Sigmoid colon (tissue), 7 donors: ENCODE results near the gene PRKCB. TPM values are rescaled to one million over a fixed set of nuclear protein-coding genes. Genes with fewer than 3 reads are reported as not detected.

ENCODE experiments used
- DNase-seq: peaks from one replicate; pipeline ENCODE4 v3.0.0-alpha.2; 2019
- H3K27ac ChIP-seq, 4 donors: fragments of 200-600 bp; sonication (generic); one replicate each; pipeline ENCODE4 v1.5.1; 2016 to 2019; ENCODE audit warnings: mild to moderate bottlenecking in 1 of 4
- H3K27me3 ChIP-seq, 3 donors: fragments of 200-600 bp; sonication (generic); one replicate each; pipeline ENCODE4 v1.5.1; 2019; ENCODE audit warnings: mild to moderate bottlenecking in 1 of 3
- H3K36me3 ChIP-seq, 4 donors: fragments of 200-600 bp; sonication (generic); one replicate each; pipeline ENCODE4 v1.5.1; 2016 to 2019
- H3K4me1 ChIP-seq, 4 donors: fragments of 200-600 bp; sonication (generic); one replicate each; pipeline ENCODE4 v1.5.1; 2017 to 2019
- H3K4me3 ChIP-seq, 4 donors: fragments of 200-600 bp; sonication (generic); one replicate each; pipeline ENCODE4 v1.5.1; 2017 to 2019; ENCODE audit warnings: mild to moderate bottlenecking in 2 of 4, moderate library complexity in 1 of 4
- H3K9me3 ChIP-seq, 4 donors: fragments of 200-600 bp in 3 of 4; sonication (generic) in 3 of 4; one replicate each; pipeline versions ENCODE4 v1.5.1 to v1.6.1; 2013 to 2019
- EP300 ChIP-seq, 4 donors: sonication (generic); formaldehyde crosslinking; IDR thresholded peaks; one replicate each; pipeline ENCODE4 v1.6.1; 2017; ENCODE audit warnings: antibody characterized with exemption in 4 of 4
- POLR2A ChIP-seq, 2 donors: fragments of 450-650 bp; IDR thresholded peaks; one replicate each; pipeline ENCODE4 v1.6.1; 2016; ENCODE audit warnings: antibody characterized with exemption in 2 of 2, mild to moderate bottlenecking in 2 of 2, moderate library complexity in 2 of 2
- POLR2AphosphoS5 ChIP-seq, 4 donors: sonication (generic); formaldehyde crosslinking; IDR thresholded peaks; one replicate each; pipeline ENCODE4 v1.6.1; 2017; ENCODE audit warnings: antibody characterized with exemption in 4 of 4
- WGBS, 2 donors: extraction: QIAGEN DNeasy Blood & Tissue Kit; methylation state at CpG; one replicate each; pipeline ENCODE4 v1.1.7; 2013; 5-methylcytosine and 5-hydroxymethylcytosine counted together
- intact Hi-C: fragments of 100-400 bp; cut with DNase I; formaldehyde crosslinking; loops from one replicate; pipeline ENCODE4 v1.15.1; 2023
- polyA plus RNA-seq, 3 donors: library from polyadenylated mRNA; stranded (reverse); fragments of 200-250 nt; gene quantifications; one replicate each; pipeline ENCODE4 v1.2.3, GENCODE V29; 2013
- total RNA-seq, 4 donors: library from RNA; depleted of rRNA; stranded (reverse); fragments of >200 nt; gene quantifications; one replicate each; pipeline ENCODE4 v1.1.0, GENCODE V29; 2016
- TF ChIP-seq, protein P1 (sequence below), 4 experiments: fragments of 450-650 bp in 3 of 4; fragments of 200-600 bp in 1 of 4; IDR thresholded peaks; one replicate each; pipeline ENCODE4 v1.5.1; 2016 to 2019; ENCODE audit warnings: antibody characterized with exemption in 4 of 4, mild to moderate bottlenecking in 3 of 4, moderate library complexity in 2 of 4
- donor health status: healthy with polysubstance abuse.
- donor health status: Bipolar disorder and iron deficiency.
- donor health status: healthy.

Gene PRKCB
- total and polyA plus RNA-seq, 7 donors: 3.0 to 43.8 (median 21.4) TPM

DNA sequence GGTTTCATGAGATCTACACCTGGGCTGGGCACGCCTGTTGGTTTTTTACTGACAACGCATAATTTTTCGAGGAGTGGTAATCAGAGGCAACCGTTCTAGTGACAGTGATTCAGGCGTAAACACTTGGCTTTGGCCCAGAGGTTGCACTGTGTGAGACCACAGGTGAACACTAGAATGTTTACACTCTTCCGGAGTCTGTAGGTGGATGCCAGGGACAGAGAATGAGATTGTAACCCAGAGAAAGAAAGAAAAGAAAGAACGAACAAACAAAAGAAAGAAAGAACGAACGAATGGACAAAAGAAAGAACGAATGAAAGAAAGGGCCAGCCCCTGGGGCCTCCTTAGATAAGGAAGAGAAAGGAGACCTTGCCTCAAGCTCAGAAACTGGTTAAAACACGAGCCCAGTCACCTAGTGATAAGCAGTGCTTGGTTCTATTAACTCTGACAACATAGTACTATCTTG lies 113.2 kb downstream of the PRKCB start:
- intact Hi-C loops: no loop called here
- 17 to 39% methylated on average over 11 of the region's 11 CpGs for WGBS, 2 donors
- TF ChIP-seq, protein P1, sequence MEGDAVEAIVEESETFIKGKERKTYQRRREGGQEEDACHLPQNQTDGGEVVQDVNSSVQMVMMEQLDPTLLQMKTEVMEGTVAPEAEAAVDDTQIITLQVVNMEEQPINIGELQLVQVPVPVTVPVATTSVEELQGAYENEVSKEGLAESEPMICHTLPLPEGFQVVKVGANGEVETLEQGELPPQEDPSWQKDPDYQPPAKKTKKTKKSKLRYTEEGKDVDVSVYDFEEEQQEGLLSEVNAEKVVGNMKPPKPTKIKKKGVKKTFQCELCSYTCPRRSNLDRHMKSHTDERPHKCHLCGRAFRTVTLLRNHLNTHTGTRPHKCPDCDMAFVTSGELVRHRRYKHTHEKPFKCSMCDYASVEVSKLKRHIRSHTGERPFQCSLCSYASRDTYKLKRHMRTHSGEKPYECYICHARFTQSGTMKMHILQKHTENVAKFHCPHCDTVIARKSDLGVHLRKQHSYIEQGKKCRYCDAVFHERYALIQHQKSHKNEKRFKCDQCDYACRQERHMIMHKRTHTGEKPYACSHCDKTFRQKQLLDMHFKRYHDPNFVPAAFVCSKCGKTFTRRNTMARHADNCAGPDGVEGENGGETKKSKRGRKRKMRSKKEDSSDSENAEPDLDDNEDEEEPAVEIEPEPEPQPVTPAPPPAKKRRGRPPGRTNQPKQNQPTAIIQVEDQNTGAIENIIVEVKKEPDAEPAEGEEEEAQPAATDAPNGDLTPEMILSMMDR (IDR thresholded peaks at IDR 0.05): no peak
- no peak for TF ChIP-seq EP300 (IDR thresholded peaks at IDR 0.05)
- no peak for TF ChIP-seq POLR2AphosphoS5 (IDR thresholded peaks at IDR 0.05)
- TF ChIP-seq POLR2A (IDR thresholded peaks at IDR 0.05): no peak
- Histone ChIP-seq H3K27ac (no peak overlapping the region), H3K9me3 (no peaks in the 10 kb centered on the region), H3K4me1 (peaks cover 0 to 48% (median 39%) of the 10 kb centered on the region in 4 donors), H3K27me3 (no peaks in the 10 kb centered on the region), H3K4me3 (no peak overlapping the region), H3K36me3 (no peaks in the 10 kb centered on the region)
- DNase-seq: no peak

DNA sequence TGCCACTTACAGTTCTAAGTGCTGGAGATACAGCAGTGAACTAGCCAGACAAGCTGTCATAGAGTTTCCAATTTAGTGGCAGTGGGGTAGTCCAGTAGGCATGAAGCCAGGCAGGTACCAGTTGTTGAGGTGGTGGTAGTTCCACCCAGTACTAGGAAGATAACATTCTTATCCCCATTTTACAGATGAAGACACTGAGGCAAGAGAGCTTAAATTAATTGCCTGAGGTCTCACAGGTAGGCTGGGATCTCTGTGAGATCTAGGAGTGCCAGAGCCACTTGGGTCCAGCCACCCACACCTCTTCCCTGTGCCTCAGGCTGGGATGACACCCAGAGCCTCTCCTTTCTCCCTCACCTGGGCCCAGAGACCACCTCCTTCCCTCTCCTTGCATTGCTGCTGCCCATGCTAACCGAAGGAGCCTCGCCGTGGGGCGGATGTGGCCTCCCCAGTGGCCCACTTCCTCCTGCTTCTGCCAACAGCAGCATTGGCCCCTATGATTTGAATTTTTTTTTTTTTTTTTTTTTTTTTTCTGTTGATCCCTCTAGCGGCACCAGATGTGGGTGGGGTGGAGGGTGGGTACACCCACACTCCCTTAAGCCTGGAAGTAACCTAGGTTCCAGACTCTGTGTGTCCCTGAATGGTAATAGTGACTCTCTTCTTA lies 114.0 kb downstream of the PRKCB start:
- H3K9me3 ChIP-seq: no peaks in the 10 kb centered on the region
- H3K36me3 ChIP-seq: no peaks in the 10 kb centered on the region
- no peak for TF ChIP-seq POLR2AphosphoS5 (IDR thresholded peaks at IDR 0.05)
- TF ChIP-seq, protein P1 (IDR thresholded peaks at IDR 0.05): no peak
- no peak for TF ChIP-seq EP300 (IDR thresholded peaks at IDR 0.05)
- TF ChIP-seq POLR2A (IDR thresholded peaks at IDR 0.05): no peak
- intact Hi-C loops: loop anchor here (5.0 kb wide), 1 partner anchor 92 kb away; no protein-coding TSS in a partner anchor
- H3K4me1 ChIP-seq: peaks cover 0 to 41% (median 32%) of the 10 kb centered on the region in 4 donors
- no peak for DNase-seq
- 35 to 82% methylated on average over 5 of the region's 5 CpGs for WGBS, 2 donors
- H3K27me3 ChIP-seq: no peaks in the 10 kb centered on the region
- H3K27ac ChIP-seq: no peak overlapping the region
- H3K4me3 ChIP-seq: no peak overlapping the region

DNA sequence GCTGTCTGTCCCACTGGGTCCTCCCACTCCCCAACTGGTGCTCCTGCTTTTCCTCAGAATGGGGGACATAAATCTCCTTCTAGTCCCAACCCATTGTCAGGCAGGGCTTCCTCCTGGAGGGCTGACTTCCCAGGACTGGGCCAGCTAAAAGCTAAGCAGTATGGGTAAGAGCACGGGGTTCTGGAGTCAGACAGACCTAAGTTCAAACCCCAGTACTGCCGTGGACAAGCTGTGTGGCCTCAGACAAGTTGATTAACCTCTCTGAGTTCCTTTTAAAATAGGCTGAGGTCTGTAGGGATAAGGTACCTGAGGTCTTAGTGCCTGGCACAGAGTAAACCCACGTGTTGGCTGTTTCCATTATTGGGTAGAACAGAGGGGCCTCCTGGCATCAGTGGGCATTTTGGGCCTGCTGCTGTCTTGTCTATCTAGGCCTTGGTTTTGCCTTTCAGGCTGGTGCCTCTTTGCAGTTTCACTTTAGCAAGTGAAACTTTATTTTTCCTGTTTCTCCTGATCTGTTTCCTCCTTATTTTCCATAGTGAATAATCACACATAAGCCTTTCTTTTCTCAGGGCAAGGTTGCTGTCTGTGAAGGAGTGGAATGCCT lies 114.6 kb downstream of the PRKCB start:
- peak overlapping the region in 2 of 4 donors; percentile 11 to 71 for H3K27ac ChIP-seq
- H3K9me3 ChIP-seq: no peaks in the 10 kb centered on the region
- H3K27me3 ChIP-seq: no peaks in the 10 kb centered on the region
- H3K4me3 ChIP-seq: no peak overlapping the region
- H3K36me3 ChIP-seq: no peaks in the 10 kb centered on the region
- H3K4me1 ChIP-seq: peaks cover 0 to 36% (median 30%) of the 10 kb centered on the region in 4 donors
- TF ChIP-seq POLR2AphosphoS5 (IDR thresholded peaks at IDR 0.05) (no peak), POLR2A (IDR thresholded peaks at IDR 0.05) (no peak), EP300 (IDR thresholded peaks at IDR 0.05) (no peak)
- TF ChIP-seq, protein P1 (IDR thresholded peaks at IDR 0.05): no peak
- WGBS, 2 donors: 47 to 66% methylated on average over 3 of the region's 3 CpGs
- no peak for DNase-seq
- intact Hi-C loops: loop anchor here (5.0 kb wide), 1 partner anchor 93 kb away; no protein-coding TSS in a partner anchor

DNA sequence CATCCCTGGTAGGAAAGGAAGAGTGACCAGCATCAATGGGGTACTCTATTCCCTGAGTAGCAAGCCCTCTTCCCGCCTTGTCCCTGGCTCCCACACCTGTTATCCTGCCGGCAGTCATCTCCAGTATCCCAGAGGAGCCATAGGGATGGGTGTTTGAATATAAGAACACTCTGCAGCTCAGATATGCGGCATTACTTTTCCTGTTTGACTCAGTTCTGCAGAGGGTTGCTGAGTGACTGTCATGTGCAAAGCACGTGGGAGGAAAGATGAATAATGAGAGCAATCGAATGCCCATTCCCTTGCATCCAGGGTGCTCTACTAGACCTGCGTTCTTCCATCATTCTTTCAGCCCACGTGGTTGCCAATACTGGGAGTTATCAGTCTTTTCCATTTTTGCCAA lies 115.1 kb downstream of the PRKCB start:
- no peak for TF ChIP-seq POLR2A (IDR thresholded peaks at IDR 0.05)
- TF ChIP-seq POLR2AphosphoS5 (IDR thresholded peaks at IDR 0.05): no peak
- TF ChIP-seq, protein P1 (IDR thresholded peaks at IDR 0.05): no peak
- TF ChIP-seq EP300 (IDR thresholded peaks at IDR 0.05): no peak
- intact Hi-C loops: loop anchor here (5.0 kb wide), 1 partner anchor 94 kb away; no protein-coding TSS in a partner anchor
- H3K4me3 ChIP-seq: no peak overlapping the region
- no peaks in the 10 kb centered on the region for H3K27me3 ChIP-seq
- no peaks in the 10 kb centered on the region for H3K9me3 ChIP-seq
- H3K27ac ChIP-seq: peak overlapping the region in 2 of 4 donors; percentile 11 to 71
- 64% methylated on average over 7 of the region's 7 CpGs for WGBS, 2 donors
- DNase-seq: no peak
- no peaks in the 10 kb centered on the region for H3K36me3 ChIP-seq
- H3K4me1 ChIP-seq: peaks cover 0 to 36% (median 30%) of the 10 kb centered on the region in 4 donors
